ENCODE results near the gene CDC23.

GRCh38 chr5:138180183-138180782, 32.8 kb downstream of the CDC23 start:
- TF ChIP-seq CTCF (IDR thresholded peaks at IDR 0.05) (peak in 3 of 4 experiments; percentile 11 to 42 (median 12)), POLR2A (IDR thresholded peaks at IDR 0.05) (no peak)
